Measurements from ENCODE around the gene RBM39. TPM values are rescaled to one million over a fixed set of nuclear protein-coding genes. Genes with fewer than 3 reads are reported as not detected.

Gene RBM39
- total and polyA plus RNA-seq, 2 of the 13 experiments (the other 11 are each of a cell fraction or from before 2014, with no cell fraction given), result 788 to 920 TPM

DNA sequence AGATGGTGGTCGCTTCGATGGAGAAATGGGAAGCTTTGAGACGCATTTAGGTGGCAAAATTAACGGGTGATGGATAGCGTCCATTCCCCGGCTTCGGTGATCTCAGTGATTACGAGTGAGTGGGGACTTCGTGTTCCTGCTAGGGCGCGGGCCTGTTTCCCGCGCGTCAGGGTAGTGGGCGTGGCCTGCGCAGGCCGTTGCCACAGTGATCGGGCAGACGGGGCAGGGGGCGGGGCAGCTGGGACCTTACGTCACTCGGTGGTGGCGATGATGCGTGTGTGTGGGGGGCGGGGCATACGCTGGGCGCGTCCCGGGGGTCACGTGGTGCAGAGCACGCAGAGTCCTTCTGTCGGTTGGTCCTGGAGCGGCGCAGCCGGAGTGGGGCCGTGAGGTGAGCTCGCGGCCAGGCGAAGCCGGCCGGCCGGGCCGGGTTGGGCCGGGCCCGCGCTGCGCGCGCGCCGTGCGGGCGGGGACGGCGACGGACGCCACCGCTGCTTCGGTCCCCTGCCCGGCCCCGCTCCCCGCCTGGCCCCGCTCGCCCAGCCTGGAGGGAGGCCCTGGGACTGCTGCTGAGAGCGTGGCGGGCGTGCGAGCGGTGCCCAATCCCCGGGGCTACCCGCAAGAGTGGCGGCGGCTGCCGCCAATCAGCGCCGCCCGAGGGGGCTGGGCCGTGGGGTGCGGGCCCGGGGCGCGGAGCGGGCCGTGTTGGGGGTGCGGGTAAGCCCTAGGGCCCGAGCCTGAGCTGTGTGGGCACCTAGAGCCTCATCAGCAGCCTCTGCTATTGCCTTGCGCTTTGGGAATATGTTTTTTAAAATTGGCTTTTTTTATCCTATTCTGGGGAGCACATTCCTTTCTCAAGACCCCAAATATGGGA lies 29.9 kb upstream of the RBM39 start, which contains the start of gene PHF20 (continued):
- TF ChIP-seq, protein P1, sequence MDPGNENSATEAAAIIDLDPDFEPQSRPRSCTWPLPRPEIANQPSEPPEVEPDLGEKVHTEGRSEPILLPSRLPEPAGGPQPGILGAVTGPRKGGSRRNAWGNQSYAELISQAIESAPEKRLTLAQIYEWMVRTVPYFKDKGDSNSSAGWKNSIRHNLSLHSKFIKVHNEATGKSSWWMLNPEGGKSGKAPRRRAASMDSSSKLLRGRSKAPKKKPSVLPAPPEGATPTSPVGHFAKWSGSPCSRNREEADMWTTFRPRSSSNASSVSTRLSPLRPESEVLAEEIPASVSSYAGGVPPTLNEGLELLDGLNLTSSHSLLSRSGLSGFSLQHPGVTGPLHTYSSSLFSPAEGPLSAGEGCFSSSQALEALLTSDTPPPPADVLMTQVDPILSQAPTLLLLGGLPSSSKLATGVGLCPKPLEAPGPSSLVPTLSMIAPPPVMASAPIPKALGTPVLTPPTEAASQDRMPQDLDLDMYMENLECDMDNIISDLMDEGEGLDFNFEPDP (CRISPR knock-in tag; conservative IDR thresholded peaks at IDR 0.05), result 0 out of 2 replicates have a peak, but pooled peaks have one; percentile 7
- TF ChIP-seq RBAK (CRISPR knock-in tag; IDR thresholded peaks at IDR 0.05), result peak; percentile 41; the same call in 1 of the 2 replicates
- TF ChIP-seq, protein P2, sequence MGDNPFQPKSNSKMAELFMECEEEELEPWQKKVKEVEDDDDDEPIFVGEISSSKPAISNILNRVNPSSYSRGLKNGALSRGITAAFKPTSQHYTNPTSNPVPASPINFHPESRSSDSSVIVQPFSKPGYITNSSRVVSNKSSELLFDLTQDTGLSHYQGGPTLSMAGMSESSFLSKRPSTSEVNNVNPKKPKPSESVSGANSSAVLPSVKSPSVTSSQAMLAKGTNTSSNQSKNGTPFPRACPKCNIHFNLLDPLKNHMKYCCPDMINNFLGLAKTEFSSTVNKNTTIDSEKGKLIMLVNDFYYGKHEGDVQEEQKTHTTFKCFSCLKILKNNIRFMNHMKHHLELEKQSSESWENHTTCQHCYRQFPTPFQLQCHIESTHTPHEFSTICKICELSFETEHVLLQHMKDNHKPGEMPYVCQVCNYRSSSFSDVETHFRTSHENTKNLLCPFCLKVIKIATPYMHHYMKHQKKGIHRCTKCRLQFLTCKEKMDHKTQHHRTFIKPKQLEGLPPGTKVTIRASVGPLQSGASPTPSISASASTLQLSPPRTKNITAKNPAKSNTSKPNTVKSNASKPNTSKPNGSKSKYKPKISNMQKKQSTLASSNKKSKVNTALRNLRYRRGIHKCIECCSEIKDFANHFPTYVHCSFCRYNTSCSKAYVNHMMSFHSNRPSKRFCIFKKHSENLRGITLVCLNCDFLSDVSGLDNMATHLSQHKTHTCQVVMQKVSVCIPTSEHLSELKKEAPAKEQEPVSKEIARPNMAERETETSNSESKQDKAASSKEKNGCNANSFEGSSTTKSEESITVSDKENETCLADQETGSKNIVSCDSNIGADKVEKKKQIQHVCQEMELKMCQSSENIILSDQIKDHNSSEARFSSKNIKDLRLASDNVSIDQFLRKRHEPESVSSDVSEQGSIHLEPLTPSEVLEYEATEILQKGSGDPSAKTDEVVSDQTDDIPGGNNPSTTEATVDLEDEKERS (CRISPR knock-in tag; IDR thresholded peaks at IDR 0.05), result peak; percentile 99
- peak; percentile 81 for TF ChIP-seq JUND (CRISPR knock-in tag; IDR thresholded peaks at IDR 0.05)
- TF ChIP-seq POGK (CRISPR knock-in tag; conservative IDR thresholded peaks at IDR 0.05), result peak; percentile 85
- peak; percentile 68 for TF ChIP-seq ZKSCAN5 (CRISPR knock-in tag; IDR thresholded peaks at IDR 0.05)
- TF ChIP-seq HCFC1 (IDR thresholded peaks at IDR 0.05; ENCODE audit: low read depth, low read length), result peak; percentile 38; the same call in 1 of the 2 replicates
- peak; percentile 89; the same call in 1 of the 2 replicates for TF ChIP-seq ZNF841 (CRISPR knock-in tag; IDR thresholded peaks at IDR 0.05; ENCODE audit: borderline replicate concordance)
- peak; percentile 64 for TF ChIP-seq KMT2A (CRISPR knock-in tag; IDR thresholded peaks at IDR 0.05)
- peak; percentile 90 for TF ChIP-seq MLXIP (CRISPR knock-in tag; IDR thresholded peaks at IDR 0.05; ENCODE audit: borderline replicate concordance)
- peak; percentile 95 for TF ChIP-seq ZFX (CRISPR knock-in tag; IDR thresholded peaks at IDR 0.05; ENCODE audit: low read depth)
- no peak for TF ChIP-seq SRSF9 (IDR thresholded peaks at IDR 0.05; ENCODE audit: borderline replicate concordance, insufficient read depth, low read depth, low read length, poor library complexity, severe bottlenecking)
- TF ChIP-seq ZNF737 (CRISPR knock-in tag; IDR thresholded peaks at IDR 0.05; ENCODE audit: borderline replicate concordance), result no peak; the same call in 1 of the 2 replicates
- TF ChIP-seq ZMYM4 (CRISPR knock-in tag; IDR thresholded peaks at IDR 0.05), result peak; percentile 93
- TF ChIP-seq, protein P3, sequence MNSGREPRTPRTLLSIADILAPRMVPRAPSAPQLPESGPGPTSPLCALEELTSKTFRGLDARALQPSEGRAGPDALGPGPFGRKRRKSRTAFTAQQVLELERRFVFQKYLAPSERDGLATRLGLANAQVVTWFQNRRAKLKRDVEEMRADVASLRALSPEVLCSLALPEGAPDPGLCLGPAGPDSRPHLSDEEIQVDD (CRISPR knock-in tag; IDR thresholded peaks at IDR 0.05; ENCODE audit: borderline replicate concordance), result peak; percentile 93
- TF ChIP-seq KAT2B (IDR thresholded peaks at IDR 0.05; ENCODE audit: borderline replicate concordance, low read depth, low read length), result no peak
- peak; percentile 84 for TF ChIP-seq ERF (CRISPR knock-in tag; IDR thresholded peaks at IDR 0.05)
- TF ChIP-seq IRX3 (CRISPR knock-in tag; IDR thresholded peaks at IDR 0.05; ENCODE audit: borderline replicate concordance, low read depth), result peak; percentile 75; the same call in 1 of the 2 replicates
